Neural cell (in vitro differentiated cells): ENCODE data around the gene GRIA1. TPM values are rescaled to one million over a fixed set of nuclear protein-coding genes. Genes with fewer than 3 reads are reported as not detected.

Source experiments
- H2AFZ ChIP-seq: fragments of 200-600, 300-800 bp; sonication (generic), shearing (Covaris generic); 2 replicates; pipeline ENCODE4 v1.6.0; 2014; ENCODE audit warnings: low read depth, mild to moderate bottlenecking, antibody characterized with exemption, low read length, moderate library complexity
- H3F3A ChIP-seq: fragments of 200-600 bp; shearing (Covaris generic); 2 replicates; pipeline ENCODE4 v1.6.1; 2016; ENCODE audit warnings: mild to moderate bottlenecking, moderate library complexity, mixed read lengths, antibody characterized with exemption, low read length; ENCODE audit not compliant: insufficient read depth, poor library complexity, severe bottlenecking
- H3K27ac ChIP-seq: fragments of 200-600, 300-800 bp; sonication (generic), shearing (Covaris generic); 2 replicates; pipeline ENCODE4 v1.5.1; 2014; ENCODE audit warnings: mild to moderate bottlenecking, low read length, moderate library complexity
- H3K27me3 ChIP-seq: fragments of 300-800, 200-600 bp; sonication (generic), shearing (Covaris generic); 2 replicates; pipeline ENCODE4 v1.6.0; 2014; ENCODE audit warnings: mild to moderate bottlenecking, low read depth, low read length, moderate library complexity; ENCODE audit not compliant: insufficient read depth
- H3K36me3 ChIP-seq: fragments of 300-800, 200-600 bp; sonication (generic), shearing (Covaris generic); 2 replicates; pipeline ENCODE4 v1.5.1; 2014; ENCODE audit warnings: mild to moderate bottlenecking, antibody characterized with exemption, low read length, moderate library complexity; ENCODE audit not compliant: insufficient read depth
- H3K4me2 ChIP-seq: fragments of 300-800, 200-600 bp; sonication (generic), shearing (Covaris generic); 2 replicates; pipeline ENCODE4 v1.6.0; 2014; ENCODE audit warnings: mild to moderate bottlenecking, low read length
- H3K4me3 ChIP-seq: fragments of 300-800, 200-600 bp; sonication (generic), shearing (Covaris generic); 2 replicates; pipeline ENCODE4 v1.5.1; 2014; ENCODE audit warnings: mild to moderate bottlenecking, low read length, moderate library complexity
- H3K79me2 ChIP-seq: fragments of 200-600 bp; shearing (Covaris generic); replicated peaks from 2 replicates; pipeline ENCODE4 v1.6.0; 2014; ENCODE audit warnings: mild to moderate bottlenecking, low read length, moderate library complexity; ENCODE audit not compliant: insufficient read depth
- H3K9ac ChIP-seq: fragments of 300-800, 200-600 bp; sonication (generic), shearing (Covaris generic); 2 replicates; pipeline ENCODE4 v1.6.1; 2016; ENCODE audit warnings: mild to moderate bottlenecking, low read length, mixed read lengths
- H3K9me2 ChIP-seq: fragments of 200-600 bp; shearing (Covaris generic); 2 replicates; pipeline ENCODE4 v1.6.1; 2016; ENCODE audit warnings: mild to moderate bottlenecking, low read length, mixed read lengths; ENCODE audit not compliant: insufficient read depth
- H3K9me3 ChIP-seq: fragments of 200-600, 300-800 bp; sonication (generic), shearing (Covaris generic); 2 replicates; pipeline ENCODE4 v1.6.1; 2016; ENCODE audit warnings: mild to moderate bottlenecking, mixed run types, low read length, moderate library complexity, mixed read lengths
- H4K20me1 ChIP-seq: fragments of 200-600 bp; shearing (Covaris generic); 2 replicates; pipeline ENCODE4 v1.6.1; 2016; ENCODE audit warnings: mild to moderate bottlenecking, mixed run types; ENCODE audit not compliant: insufficient read depth
- CTCF ChIP-seq: fragments of 450-650 bp; IDR thresholded peaks from 2 replicates; pipeline ENCODE4 v1.5.1; 2014; ENCODE audit warnings: antibody characterized with exemption, mild to moderate bottlenecking, moderate library complexity; ENCODE audit not compliant: poor library complexity, severe bottlenecking
- EP300 ChIP-seq: fragments of 450-650 bp; conservative IDR thresholded peaks from 2 replicates; pipeline ENCODE4 v1.6.1; 2014; ENCODE audit warnings: antibody characterized with exemption, mild to moderate bottlenecking, moderate library complexity; ENCODE audit not compliant: poor library complexity, severe bottlenecking
- EZH2 ChIP-seq: fragments of 200-600, 300-800 bp; shearing (Covaris generic), sonication (generic); IDR thresholded peaks from 2 replicates; pipeline ENCODE4 v1.6.1; 2014; ENCODE audit warnings: antibody characterized with exemption, low read length, borderline replicate concordance, mild to moderate bottlenecking; ENCODE audit not compliant: insufficient read depth, poor library complexity, severe bottlenecking
- MXI1 ChIP-seq: fragments of 450-650 bp; conservative IDR thresholded peaks from 2 replicates; pipeline ENCODE4 v1.6.1; 2014; ENCODE audit warnings: antibody characterized with exemption, mild to moderate bottlenecking; ENCODE audit not compliant: poor library complexity, severe bottlenecking
- POLR2AphosphoS5 ChIP-seq: IDR thresholded peaks from 2 replicates; pipeline ENCODE4 v1.6.1; 2012
- RAD21 ChIP-seq: fragments of 450-650 bp; conservative IDR thresholded peaks from 2 replicates; pipeline ENCODE4 v1.6.1; 2014; ENCODE audit warnings: antibody characterized with exemption, mild to moderate bottlenecking, moderate library complexity
- REST ChIP-seq: IDR thresholded peaks from 2 replicates; pipeline ENCODE4 v1.6.1; 2012; ENCODE audit warnings: borderline replicate concordance
- SMC3 ChIP-seq: fragments of 450-650 bp; conservative IDR thresholded peaks from 2 replicates; pipeline ENCODE4 v1.6.1; 2014; ENCODE audit warnings: antibody characterized with exemption, mild to moderate bottlenecking, moderate library complexity; ENCODE audit not compliant: poor library complexity
- TAF1 ChIP-seq: IDR thresholded peaks from 2 replicates; pipeline ENCODE4 v1.6.1; 2012; ENCODE audit warnings: low read depth
- polyA plus RNA-seq: library from polyadenylated mRNA; depleted of rRNA; stranded (reverse); fragments of >200 nt; gene quantifications from 2 replicates; pipeline ENCODE4 v1.2.3, GENCODE V29; 2014

Gene GRIA1
- polyA plus RNA-seq, 1 donor from 2014 or later = 59.6 TPM

GRCh38 chr5:153618867-153619266 lies 128.4 kb downstream of the GRIA1 start:
- Histone ChIP-seq H3F3A (peaks cover 3% of the 10 kb centered on the region), H3K27me3 (no peaks in the 10 kb centered on the region), H3K9me3 (no peaks in the 10 kb centered on the region), H3K79me2 (no peaks in the 10 kb centered on the region), H3K4me2 (no peak overlapping the region), H3K27ac (no peak overlapping the region), H3K36me3 (no peaks in the 10 kb centered on the region), H4K20me1 (no peaks in the 10 kb centered on the region), H2AFZ (no peak overlapping the region), H3K9ac (no peak overlapping the region), H3K9me2 (no peaks in the 10 kb centered on the region), H3K4me3 (no peak overlapping the region)
- TF ChIP-seq RAD21 (no peak), POLR2AphosphoS5 (no peak), EP300 (no peak), EZH2 (no peak), TAF1 (no peak), REST (no peak), CTCF (no peak), MXI1 (no peak)

- no peak overlapping the region for H3K9ac ChIP-seq
- H3K27me3 ChIP-seq = no peaks in the 10 kb centered on the region
- peaks cover 3% of the 10 kb centered on the region for H3F3A ChIP-seq
- H3K4me2 ChIP-seq = no peak overlapping the region
- no peaks in the 10 kb centered on the region for H3K9me2 ChIP-seq
- H3K27ac ChIP-seq = no peak overlapping the region
- no peak overlapping the region for H3K4me3 ChIP-seq
- H3K79me2 ChIP-seq = no peaks in the 10 kb centered on the region
- no peak overlapping the region for H2AFZ ChIP-seq
- no peaks in the 10 kb centered on the region for H3K36me3 ChIP-seq
- no peaks in the 10 kb centered on the region for H3K9me3 ChIP-seq
- no peak for TF ChIP-seq TAF1
- TF ChIP-seq REST = no peak
- TF ChIP-seq CTCF = no peak
- no peak for TF ChIP-seq RAD21
- TF ChIP-seq SMC3 = no peak
- no peak for TF ChIP-seq EP300
- TF ChIP-seq MXI1 = no peak
- TF ChIP-seq EZH2 = no peak
- TF ChIP-seq POLR2AphosphoS5 = no peak
- H4K20me1 ChIP-seq = no peaks in the 10 kb centered on the region
These were observed 129.3 kb downstream of the GRIA1 start for GRCh38 chr5:153619771-153620170.
